ENCODE data around the gene IFNA10.
"Not testable (repeated sequence)": the region's sequence is repeated elsewhere in the genome, so short reads cannot be mapped to it uniquely, and the experiment has no call there.

IFNA10 gene

DNA sequence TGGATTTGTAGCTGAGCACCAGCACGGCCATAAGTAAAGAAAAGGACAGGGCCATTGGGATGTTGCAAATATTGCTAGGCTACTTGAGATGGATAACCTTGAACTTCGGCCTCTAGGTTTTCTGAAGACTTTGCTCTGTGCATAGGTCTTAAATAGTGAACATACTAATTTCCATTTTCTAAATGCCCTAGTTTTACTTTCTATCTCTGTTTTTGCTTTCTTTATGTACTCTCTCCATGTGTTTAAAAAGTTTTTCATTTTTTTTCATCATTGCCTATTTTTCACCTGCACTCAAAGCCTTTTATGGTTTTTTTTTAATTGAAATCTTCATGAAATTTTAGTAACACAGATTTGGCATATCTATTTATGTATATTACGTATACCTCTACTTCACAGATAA, at the start of gene IFNA10:
Gene IFNA10 (minus strand): TSS at position 101 of the 400 bp plus-strand sequence. CDS start 46 bp downstream, at position 55.
- not testable (repeated sequence) for H3K36me3 Mint-ChIP-seq (ENCODE audit: low read depth); H3K27ac Mint-ChIP-seq; DNase-seq; ATAC-seq; H3K4me1 Mint-ChIP-seq; H3K9me3 Mint-ChIP-seq; H3K4me3 Mint-ChIP-seq
- peaks cover 12% of the 10 kb centered on the region for H3K27me3 Mint-ChIP-seq

DNA sequence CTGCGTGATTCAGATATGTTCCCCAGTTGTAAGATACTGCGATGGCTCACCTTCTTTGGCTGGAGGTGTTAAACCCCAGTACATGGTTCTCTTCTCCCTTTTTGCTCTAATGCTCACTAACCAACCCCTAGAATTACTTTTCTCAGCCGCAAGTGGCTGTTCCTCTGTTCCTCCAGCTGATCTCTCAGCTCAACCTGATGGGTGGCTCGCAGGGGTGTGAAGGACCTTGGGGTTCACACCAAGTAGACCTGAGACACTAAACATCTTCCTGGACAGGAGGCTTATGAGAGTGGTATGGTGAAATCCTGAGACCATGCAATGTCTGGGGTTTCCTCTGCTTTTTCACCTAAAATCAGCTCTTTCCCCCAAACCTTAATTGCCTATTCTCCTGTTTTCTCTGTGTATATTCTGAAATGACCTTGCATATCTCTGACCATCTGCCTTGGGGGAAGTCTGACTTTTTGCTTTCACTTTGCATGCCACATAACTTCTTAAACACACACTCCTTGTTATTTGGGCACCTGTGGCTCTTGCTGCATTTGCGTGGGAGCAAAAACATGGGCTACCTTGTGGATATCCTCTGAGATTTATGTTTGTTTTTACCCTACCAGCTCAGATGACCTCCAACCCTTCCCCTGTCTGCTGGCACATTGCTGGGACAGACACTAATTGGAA, 48.7 kb upstream of the IFNA10 start:
- Mint-ChIP-seq H3K27ac (no peak overlapping the region), H3K9me3 (no peaks in the 10 kb centered on the region), H3K27me3 (peaks cover 7% of the 10 kb centered on the region), H3K4me3 (no peak overlapping the region), H3K4me1 (peaks cover 4% of the 10 kb centered on the region), H3K36me3 (ENCODE audit: low read depth) (no peaks in the 10 kb centered on the region)
- DNase-seq, result no peak
- ATAC-seq, result no peak

DNA sequence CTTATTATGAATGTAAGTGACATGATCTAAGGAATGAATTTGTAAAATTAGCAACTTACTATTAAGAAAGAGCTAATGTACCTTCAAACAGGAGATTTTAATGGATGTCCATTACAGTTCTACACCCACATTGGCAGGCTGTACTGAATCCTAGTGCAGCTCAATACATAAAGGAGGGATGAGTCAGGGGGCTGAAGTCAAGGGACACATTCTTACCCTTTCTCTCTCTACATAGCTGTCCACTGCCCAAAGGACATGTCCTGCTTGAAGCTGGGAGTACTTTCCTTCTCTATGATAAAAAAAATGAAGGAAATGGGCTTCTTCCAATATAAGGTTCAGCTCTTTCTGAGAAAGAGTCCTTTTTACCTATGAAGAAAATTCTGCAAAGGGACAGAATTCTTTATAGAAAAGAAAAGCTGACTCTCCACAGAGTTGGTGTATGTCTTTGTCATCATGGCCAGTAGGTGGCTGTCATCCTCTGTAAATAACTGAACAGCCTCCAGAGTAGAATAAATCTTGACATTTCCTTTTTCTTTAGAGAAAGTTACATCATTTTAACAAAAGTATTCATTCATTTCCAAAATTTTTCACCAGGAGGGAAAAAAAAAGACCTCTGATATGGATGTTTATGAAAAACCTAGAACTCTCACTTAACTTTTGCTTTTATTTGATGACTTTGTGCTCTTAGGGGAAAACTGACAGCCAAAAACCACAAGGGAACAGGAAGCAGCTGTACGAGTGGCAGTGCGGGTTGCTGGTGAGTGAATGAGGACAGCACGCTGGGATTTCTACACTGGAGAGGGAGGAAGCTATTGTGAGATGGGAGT, 46.0 kb upstream of the IFNA10 start:
- Mint-ChIP-seq H3K9me3 (no peaks in the 10 kb centered on the region), H3K4me3 (no peak overlapping the region), H3K27ac (no peak overlapping the region), H3K27me3 (peaks cover 7% of the 10 kb centered on the region), H3K36me3 (ENCODE audit: low read depth) (no peaks in the 10 kb centered on the region), H3K4me1 (peaks cover 4% of the 10 kb centered on the region)
- DNase-seq, result no peak
- ATAC-seq, result peak; percentile 71

DNA sequence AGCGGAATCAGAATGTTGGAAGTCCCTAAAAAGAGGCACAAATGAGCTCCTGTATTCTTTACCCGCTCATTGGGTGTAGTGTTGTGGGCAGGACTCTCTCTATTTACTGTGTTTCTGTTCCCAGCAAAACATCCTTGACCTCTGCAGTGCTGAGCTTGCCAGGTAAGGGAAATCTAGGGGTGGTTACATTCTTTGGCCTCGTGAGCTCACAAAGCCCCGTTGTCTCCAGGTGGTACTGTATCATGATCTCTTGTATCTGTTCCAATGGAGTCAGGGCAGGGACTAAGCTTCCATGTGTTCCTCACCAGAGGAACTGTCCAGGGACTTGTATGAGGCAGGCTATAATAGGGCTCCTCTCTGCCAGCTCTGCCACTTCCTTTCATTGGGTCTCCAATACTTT, 44.7 kb upstream of the IFNA10 start:
- peaks cover 4% of the 10 kb centered on the region for H3K4me1 Mint-ChIP-seq

DNA sequence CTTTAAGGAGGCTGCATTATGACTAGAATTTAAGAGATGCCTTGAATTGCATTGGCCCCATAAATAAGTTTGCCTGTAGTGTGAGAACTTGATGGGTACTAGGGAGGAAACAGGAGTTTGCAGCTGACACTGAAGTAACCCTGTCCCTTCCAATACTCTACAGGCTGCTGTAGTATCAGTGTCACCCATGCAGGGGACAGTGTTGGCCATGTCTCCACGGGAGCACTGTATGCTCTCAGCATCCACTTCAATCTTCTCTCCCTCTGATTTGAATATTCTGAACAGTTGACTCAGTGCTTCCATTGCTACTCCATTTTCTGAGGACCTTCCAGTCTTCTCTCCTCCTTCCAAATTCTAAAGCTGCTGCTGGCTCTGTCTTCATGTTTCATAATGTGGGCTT, 44.2 kb upstream of the IFNA10 start:
- H3K27ac Mint-ChIP-seq, result no peak overlapping the region
- DNase-seq (no peak), ATAC-seq (peak; percentile 33)
- H3K4me1 Mint-ChIP-seq, result peaks cover 4% of the 10 kb centered on the region
- H3K27me3 Mint-ChIP-seq, result peaks cover 7% of the 10 kb centered on the region
- H3K4me3 Mint-ChIP-seq, result no peak overlapping the region
- no peaks in the 10 kb centered on the region for H3K36me3 Mint-ChIP-seq (ENCODE audit: low read depth)
- no peaks in the 10 kb centered on the region for H3K9me3 Mint-ChIP-seq

More for the DNA sequence above, 44.7 kb upstream of the IFNA10 start:
- H3K27me3 Mint-ChIP-seq, result peaks cover 7% of the 10 kb centered on the region
- H3K9me3 Mint-ChIP-seq, result no peaks in the 10 kb centered on the region
- H3K4me3 Mint-ChIP-seq, result no peak overlapping the region
- H3K27ac Mint-ChIP-seq, result no peak overlapping the region
- H3K36me3 Mint-ChIP-seq (ENCODE audit: low read depth), result no peaks in the 10 kb centered on the region
- ATAC-seq, result no peak
- DNase-seq, result no peak

DNA sequence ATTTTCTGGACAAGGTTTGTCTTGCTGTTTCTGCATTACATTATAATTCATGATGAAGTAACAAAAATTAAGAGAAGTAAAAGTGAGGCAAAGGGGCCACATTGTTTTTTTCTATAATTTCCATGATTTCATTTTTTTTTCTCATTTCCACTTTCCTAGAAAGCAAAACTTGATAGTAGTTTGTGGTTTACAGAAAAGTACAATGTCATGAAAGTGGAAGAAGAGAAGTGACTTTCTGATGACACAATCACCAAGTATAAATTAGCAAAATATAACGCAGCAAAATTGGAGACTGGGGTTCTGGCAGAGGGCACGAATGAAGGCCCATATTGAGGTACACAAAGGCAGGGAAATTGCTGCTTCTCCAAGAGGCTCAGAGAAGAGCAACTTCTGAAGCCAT, 37.9 kb upstream of the IFNA10 start:
- Mint-ChIP-seq H3K27me3 (peaks cover 8% of the 10 kb centered on the region), H3K36me3 (ENCODE audit: low read depth) (no peaks in the 10 kb centered on the region), H3K9me3 (no peaks in the 10 kb centered on the region), H3K4me3 (no peak overlapping the region), H3K27ac (no peak overlapping the region), H3K4me1 (peaks cover 2% of the 10 kb centered on the region)
- no peak for DNase-seq
- ATAC-seq, result no peak

DNA sequence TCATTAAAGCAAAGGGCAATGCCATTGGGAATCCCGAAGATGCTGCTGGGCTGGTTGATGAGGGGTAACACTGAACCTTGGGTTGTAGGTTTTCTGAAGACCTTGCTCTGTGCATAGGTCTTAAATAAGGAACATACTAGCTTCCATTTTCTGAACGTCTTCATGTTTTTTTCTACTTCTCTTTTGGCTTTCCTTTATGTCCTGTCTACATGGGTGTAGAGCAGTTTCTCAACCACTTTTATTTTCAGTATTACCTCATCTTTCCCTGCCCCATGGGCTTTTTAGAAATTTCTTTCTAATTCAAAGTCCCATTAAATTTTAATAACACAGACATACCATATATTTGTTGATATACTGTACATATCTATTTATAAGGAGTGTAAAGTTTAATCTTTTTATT, 33.0 kb upstream of the IFNA10 start, which contains the start of gene IFNA14:
Gene IFNA14 (minus strand): TSS at position 95 of the 400 bp plus-strand sequence. CDS start 70 bp downstream, at position 25.
- Mint-ChIP-seq H3K36me3 (ENCODE audit: low read depth) (no peaks in the 10 kb centered on the region), H3K4me1 (peaks cover 6% of the 10 kb centered on the region), H3K4me3 (no peak within 1 kb of the TSS), H3K9me3 (no peaks in the 10 kb centered on the region), H3K27ac (no peak within 1 kb of the TSS), H3K27me3 (peaks cover 9% of the 10 kb centered on the region)
- no peak for DNase-seq
- no peak for ATAC-seq

DNA sequence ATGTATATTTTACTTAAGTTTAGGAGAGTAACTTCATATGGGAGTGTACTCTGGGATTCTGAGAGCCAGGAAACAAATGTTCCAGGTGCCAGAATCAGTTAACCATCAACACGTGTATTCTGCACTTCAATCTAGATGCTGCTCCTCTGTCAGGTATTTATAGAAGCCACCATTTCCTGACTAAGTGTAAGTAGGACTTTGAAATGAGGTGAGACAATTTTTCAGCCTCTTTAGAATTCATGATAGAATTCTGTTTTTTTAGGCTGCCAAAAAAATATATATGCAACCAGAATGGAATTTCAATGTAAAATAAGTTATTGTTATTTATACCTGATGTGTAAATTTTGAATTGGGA, 29.4 kb upstream of the IFNA10 start:
- not testable (repeated sequence) for H3K36me3 Mint-ChIP-seq (ENCODE audit: low read depth); ATAC-seq; H3K4me3 Mint-ChIP-seq; H3K4me1 Mint-ChIP-seq; H3K27ac Mint-ChIP-seq; H3K27me3 Mint-ChIP-seq; DNase-seq; H3K9me3 Mint-ChIP-seq

DNA sequence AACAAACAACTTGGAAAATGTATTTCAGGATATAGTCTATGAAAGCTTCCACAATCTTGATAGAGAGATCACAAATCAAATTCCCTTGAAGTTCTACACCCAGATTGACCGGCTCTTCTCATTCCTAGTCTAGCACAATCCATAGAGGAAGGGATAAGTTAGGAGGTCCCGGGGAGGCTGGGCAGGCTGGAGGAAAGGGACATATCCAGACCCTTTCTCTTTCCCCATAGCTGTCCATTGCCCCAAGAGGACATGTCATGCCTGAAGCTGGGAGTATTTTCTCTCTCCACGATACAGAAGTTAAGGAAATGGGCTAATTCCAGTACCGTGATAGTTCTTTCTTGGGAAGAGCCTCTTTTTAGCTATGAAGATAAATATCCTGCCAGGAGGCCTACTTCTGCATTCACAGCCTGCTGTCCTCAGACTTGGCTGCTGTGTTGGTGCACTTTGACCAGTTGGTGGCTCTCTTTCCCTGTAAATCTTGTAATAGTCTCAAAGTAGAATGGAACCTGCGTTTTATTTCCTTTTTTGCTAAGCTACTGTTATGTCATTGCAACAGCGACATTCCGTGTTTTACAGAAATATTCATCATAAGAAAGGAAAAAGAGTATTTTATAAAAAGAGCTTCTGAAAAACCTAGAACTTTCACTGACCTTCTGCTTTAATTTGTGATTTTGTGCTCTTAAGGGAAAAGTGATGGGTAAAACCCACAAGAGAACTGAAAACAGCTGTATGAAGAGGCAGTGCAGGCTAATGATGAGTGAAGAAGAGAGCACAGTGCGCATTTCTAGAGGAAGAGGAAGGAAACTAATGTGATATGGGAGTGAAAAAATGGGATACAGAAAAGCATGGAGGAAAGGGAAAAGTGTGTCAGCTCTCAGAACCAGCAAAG, 28.8 kb upstream of the IFNA10 start:
- H3K9me3 Mint-ChIP-seq; H3K27me3 Mint-ChIP-seq; H3K4me3 Mint-ChIP-seq; H3K4me1 Mint-ChIP-seq; H3K27ac Mint-ChIP-seq; H3K36me3 Mint-ChIP-seq (ENCODE audit: low read depth): not testable (repeated sequence)
- DNase-seq (peak; percentile 10), ATAC-seq (peak; percentile 65)

DNA sequence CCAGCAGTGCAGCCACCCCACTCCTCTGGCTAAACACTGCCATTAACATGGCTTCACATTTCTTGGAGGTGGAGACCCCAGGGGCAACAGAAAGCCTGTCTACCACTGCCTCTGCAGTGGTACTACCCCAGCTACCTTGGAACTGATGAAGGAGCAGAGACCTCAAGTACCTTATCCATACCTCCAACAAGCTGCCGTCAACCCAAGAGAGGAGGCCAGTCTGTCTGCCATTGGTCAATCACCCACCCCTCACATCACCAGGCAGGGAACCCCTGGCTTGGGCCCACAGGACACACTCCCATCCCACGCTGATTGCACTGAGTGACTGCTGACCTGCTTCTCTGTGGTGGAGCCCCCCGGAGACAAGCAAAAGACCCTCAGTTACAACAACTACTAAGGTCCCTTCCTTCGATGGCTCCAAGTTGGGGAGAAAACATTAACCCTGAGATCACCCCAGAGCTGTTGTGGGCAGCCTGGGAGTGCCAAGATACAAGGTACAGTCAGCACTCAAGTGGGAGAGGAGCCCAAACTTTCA, 27.3 kb upstream of the IFNA10 start:
- no peaks in the 10 kb centered on the region for H3K9me3 Mint-ChIP-seq
- no peaks in the 10 kb centered on the region for H3K36me3 Mint-ChIP-seq (ENCODE audit: low read depth)
- H3K4me3 Mint-ChIP-seq, result no peak overlapping the region
- H3K27me3 Mint-ChIP-seq, result peaks cover 3% of the 10 kb centered on the region
- ATAC-seq (no peak), DNase-seq (no peak)
- H3K27ac Mint-ChIP-seq, result no peak overlapping the region
- H3K4me1 Mint-ChIP-seq, result peaks cover 4% of the 10 kb centered on the region

DNA sequence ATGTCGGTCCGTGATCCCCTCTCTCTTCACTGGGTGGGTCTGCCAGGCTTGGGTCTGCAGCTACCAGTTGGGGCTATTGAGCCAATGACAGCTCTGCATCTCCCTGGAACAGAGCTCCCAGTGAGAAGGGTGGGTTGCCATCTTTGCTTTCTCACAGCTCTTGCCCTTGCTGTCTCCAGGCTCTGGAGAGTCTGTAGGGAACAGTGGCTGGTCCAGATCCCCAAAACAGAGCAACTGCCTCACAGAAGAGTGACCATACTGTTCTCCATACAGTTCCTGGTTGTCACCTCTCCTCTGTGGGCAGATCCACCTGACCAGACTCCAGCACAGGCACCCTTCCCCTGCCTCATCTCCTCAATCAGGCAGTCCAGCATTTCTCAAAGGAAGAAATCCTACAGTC, 26.3 kb upstream of the IFNA10 start:
- no peaks in the 10 kb centered on the region for H3K9me3 Mint-ChIP-seq
- peaks cover 3% of the 10 kb centered on the region for H3K27me3 Mint-ChIP-seq
- no peak overlapping the region for H3K4me3 Mint-ChIP-seq
- DNase-seq (no peak), ATAC-seq (no peak)
- H3K27ac Mint-ChIP-seq, result no peak overlapping the region
- H3K36me3 Mint-ChIP-seq (ENCODE audit: low read depth), result no peaks in the 10 kb centered on the region
- peaks cover 4% of the 10 kb centered on the region for H3K4me1 Mint-ChIP-seq

DNA sequence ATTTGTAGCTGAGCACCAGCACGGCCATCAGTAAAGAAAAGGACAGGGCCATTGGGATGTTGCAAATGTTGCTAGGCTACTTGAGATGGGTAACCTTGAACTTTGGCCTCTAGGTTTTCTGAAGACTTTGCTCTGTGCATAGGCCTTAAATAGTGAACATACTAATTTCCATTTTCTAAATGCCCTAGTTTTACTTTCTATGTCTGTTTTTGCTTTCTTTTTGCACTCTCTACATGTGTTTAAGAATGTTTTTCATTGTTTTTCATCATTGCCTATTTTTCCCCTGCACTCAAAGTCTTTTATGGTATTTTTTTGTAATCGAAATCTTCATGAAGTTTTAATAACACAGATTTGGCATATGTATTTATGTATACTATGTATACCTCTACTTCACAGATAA, 21.2 kb upstream of the IFNA10 start, which contains the start of gene IFNA17:
Gene IFNA17 (minus strand): TSS at position 101 of the 400 bp plus-strand sequence. CDS start 49 bp downstream, at position 52.
- no peak within 1 kb of the TSS for H3K27ac Mint-ChIP-seq
- H3K4me1 Mint-ChIP-seq, result no peaks in the 10 kb centered on the region
- H3K36me3 Mint-ChIP-seq (ENCODE audit: low read depth), result no peaks in the 10 kb centered on the region
- H3K9me3 Mint-ChIP-seq, result no peaks in the 10 kb centered on the region
- ATAC-seq, result no peak
- H3K27me3 Mint-ChIP-seq, result no peaks in the 10 kb centered on the region
- no peak within 1 kb of the TSS for H3K4me3 Mint-ChIP-seq
- DNase-seq, result no peak

DNA sequence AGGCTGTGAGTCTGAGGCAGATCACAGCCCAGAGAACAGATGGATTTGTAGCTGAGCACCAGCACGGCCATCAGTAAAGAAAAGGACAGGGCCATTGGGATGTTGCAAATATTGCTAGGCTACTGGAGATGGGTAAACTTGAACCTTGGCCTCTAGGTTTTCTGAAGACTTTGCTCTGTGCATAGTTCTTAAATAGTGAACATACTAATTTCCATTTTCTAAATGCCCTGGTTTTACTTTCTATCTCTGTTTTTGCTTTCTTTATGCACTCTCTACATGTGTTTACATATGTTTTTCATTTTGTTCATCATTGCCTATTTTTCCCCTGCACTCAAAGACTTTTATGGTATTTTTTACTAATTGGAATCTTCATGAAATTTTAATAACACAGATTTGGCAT, 10.3 kb upstream of the IFNA10 start, which contains the start of gene IFNA16:
Gene IFNA16 (minus strand): TSS at position 101 of the 400 bp plus-strand sequence. CDS start 6 bp downstream, at position 95.
- not testable (repeated sequence) for H3K4me3 Mint-ChIP-seq, DNase-seq

More for the DNA sequence above, 10.3 kb upstream of the IFNA10 start, which contains the start of gene IFNA16:
- H3K9me3 Mint-ChIP-seq; H3K4me1 Mint-ChIP-seq; H3K27ac Mint-ChIP-seq; ATAC-seq; H3K36me3 Mint-ChIP-seq (ENCODE audit: low read depth): not testable (repeated sequence)
- peaks cover 25% of the 10 kb centered on the region for H3K27me3 Mint-ChIP-seq

All from activated naive CD8-positive, alpha-beta T cell treated with anti-CD3 and anti-CD28 coated beads, Interleukin-2, amount 50 U/mL, for 24 hours (primary cell).